Right cardiac atrium (tissue), 5 donors: ENCODE measurements around the gene ICAM4. TPM values are rescaled to one million over a fixed set of nuclear protein-coding genes. Genes with fewer than 3 reads are reported as not detected.

ENCODE experiments used
- ATAC-seq, 2 donors: fragments of 200-7000 bp; cut with Tn5 transposase; one replicate each; pipeline versions ENCODE4 v1.8.0 to v1.9.1; 2020; ENCODE audit warnings: moderate library complexity in 2 of 2, mild to moderate bottlenecking in 1 of 2
- DNase-seq, 3 donors: peaks; one replicate each; pipeline ENCODE4 v3.0.0-alpha.2; 2020
- H3K27ac ChIP-seq: one replicate; pipeline ENCODE4 v1.5.1; 2013; ENCODE audit warnings: mild to moderate bottlenecking, low read length, control low read depth, moderate library complexity
- H3K27me3 ChIP-seq: one replicate; pipeline ENCODE4 v1.6.1; 2013; ENCODE audit not compliant: control insufficient read depth, insufficient read depth
- H3K4me1 ChIP-seq: one replicate; pipeline ENCODE4 v1.6.1; 2013; ENCODE audit warnings: low read length; ENCODE audit not compliant: control insufficient read depth, insufficient read depth
- H3K4me3 ChIP-seq: one replicate; pipeline ENCODE4 v1.5.1; 2013; ENCODE audit warnings: low read length, control low read depth
- H3K9me3 ChIP-seq: one replicate; pipeline ENCODE4 v1.6.1; 2013; ENCODE audit warnings: low read length; ENCODE audit not compliant: control insufficient read depth
- whole genome bisulfite sequencing: extraction: QIAGEN DNeasy Blood & Tissue Kit; methylation state at CpG from one replicate; pipeline ENCODE4 v1.1.7; 2013; 5-methylcytosine and 5-hydroxymethylcytosine counted together
- intact Hi-C, 4 donors: fragments of 100-400 bp; cut with DNase I; formaldehyde crosslinking; loops; one replicate each; pipeline versions ENCODE4 v1.11.0 to v1.14.0; 2022 to 2023
- polyA plus RNA-seq: library from polyadenylated mRNA; stranded (reverse); fragments of 200-250 nt; gene quantifications from one replicate; pipeline ENCODE4 v1.2.3, GENCODE V29; 2013
- total RNA-seq, 4 donors: library from RNA; stranded (reverse); fragmentation: NEBNext Ultra II Directional; extraction: Animal tissue kit (Norgen Biotek cat#: 25700); gene quantifications; one replicate each; pipeline ENCODE4 v1.2.1, GENCODE V29; 2021
- donor health status: healthy with polysubstance abuse.
- donor health status: DM: no; HTN: yes; CAD: no.
- donor health status: DM: no; HTN: no; CAD: no.
- donor health status: DM: no; HTN: yes; CAD: no; lungs with severe emphysema.
- donor health status: DM: yes; HTN: yes; CAD: no.

The ICAM4 gene
- total and polyA plus RNA-seq, 5 donors = 0.36 to 0.84 (median 0.59) TPM

- no peaks in the 10 kb centered on the region for H3K9me3 ChIP-seq
- H3K4me1 ChIP-seq = peaks cover 2% of the 10 kb centered on the region
- no peak overlapping the region for H3K4me3 ChIP-seq
- ATAC-seq (no peak), DNase-seq (no peak)
- intact Hi-C loops = no loop called here
- H3K27ac ChIP-seq = no peak overlapping the region
- no peaks in the 10 kb centered on the region for H3K27me3 ChIP-seq
- 81% methylated on average over 23 of the region's 23 CpGs for WGBS
These were observed 3.3 kb upstream of the ICAM4 start for GRCh38 chr19:10283301-10284064.

- H3K4me3 ChIP-seq = no peak overlapping the region
- intact Hi-C loops = no loop called here
- H3K27me3 ChIP-seq = no peaks in the 10 kb centered on the region
- no peak for ATAC-seq
- no peak overlapping the region for H3K27ac ChIP-seq
- peaks cover 5% of the 10 kb centered on the region for H3K4me1 ChIP-seq
- H3K9me3 ChIP-seq = no peaks in the 10 kb centered on the region
- WGBS = 91% methylated on average over 34 of the region's 34 CpGs
- no peak for DNase-seq
These were observed 2.4 kb upstream of the ICAM4 start for GRCh38 chr19:10284065-10284959.

GRCh38 chr19:10284960-10285278 is 1.8 kb upstream of the ICAM4 start:
- no peak overlapping the region for H3K27ac ChIP-seq
- no peaks in the 10 kb centered on the region for H3K27me3 ChIP-seq
- intact Hi-C loops = no loop called here
- H3K4me3 ChIP-seq = no peak overlapping the region
- H3K4me1 ChIP-seq = peaks cover 5% of the 10 kb centered on the region
- no peak for DNase-seq
- no peak for ATAC-seq
- H3K9me3 ChIP-seq = no peaks in the 10 kb centered on the region
- 96% methylated on average over 13 of the region's 13 CpGs for WGBS

GRCh38 chr19:10285393-10285792 is 1.4 kb upstream of the ICAM4 start:
- DNase-seq (no peak), ATAC-seq (no peak)
- intact Hi-C loops = no loop called here
- 90% methylated on average over 4 of the region's 4 CpGs for WGBS
- H3K4me1 ChIP-seq = peaks cover 8% of the 10 kb centered on the region
- H3K27ac ChIP-seq = no peak overlapping the region
- no peaks in the 10 kb centered on the region for H3K9me3 ChIP-seq
- H3K4me3 ChIP-seq = no peak overlapping the region
- H3K27me3 ChIP-seq = no peaks in the 10 kb centered on the region

- H3K27ac ChIP-seq = no peak overlapping the region
- intact Hi-C loops = no loop called here
- H3K4me1 ChIP-seq = peaks cover 14% of the 10 kb centered on the region
- H3K4me3 ChIP-seq = no peak overlapping the region
- 8% methylated on average over 23 of the region's 23 CpGs for WGBS
- no peak for DNase-seq
- no peak for ATAC-seq
- no peaks in the 10 kb centered on the region for H3K9me3 ChIP-seq
- no peaks in the 10 kb centered on the region for H3K27me3 ChIP-seq
These were observed 2.0 kb downstream of the ICAM4 start for GRCh38 chr19:10288662-10289166.

GRCh38 chr19:10289167-10289835 is 2.5 kb downstream of the ICAM4 start:
- H3K4me3 ChIP-seq = peak overlapping the region; percentile 31
- H3K27me3 ChIP-seq = no peaks in the 10 kb centered on the region
- H3K4me1 ChIP-seq = peaks cover 14% of the 10 kb centered on the region
- 2% methylated on average over 50 of the region's 50 CpGs for WGBS
- ATAC-seq (no peak), DNase-seq (peak; percentile 55 to 79 (median 74))
- intact Hi-C loops = no loop called here
- H3K27ac ChIP-seq = no peak overlapping the region
- H3K9me3 ChIP-seq = no peaks in the 10 kb centered on the region

- H3K27me3 ChIP-seq = no peaks in the 10 kb centered on the region
- no peaks in the 10 kb centered on the region for H3K9me3 ChIP-seq
- no peak within 1 kb of the TSS for H3K27ac ChIP-seq
- H3K4me3 ChIP-seq = peak within 1 kb of the TSS; percentile 37
- intact Hi-C loops = no loop called here
- under 1% methylated on average over 45 of the region's 45 CpGs for whole genome bisulfite sequencing
- H3K4me1 ChIP-seq = peaks cover 14% of the 10 kb centered on the region
- ATAC-seq (no peak), DNase-seq (no peak)
These were observed 3.1 kb downstream of the ICAM4 start, which contains the start of gene ICAM5 for GRCh38 chr19:10289836-10290356. Gene ICAM5, plus strand, starts transcription at chr19:10289952. Its CDS starts 92 bp downstream, at chr19:10290044.

GRCh38 chr19:10290357-10290875 is 3.7 kb downstream of the ICAM4 start:
- 1% methylated on average over 30 of the region's 30 CpGs for WGBS
- H3K27me3 ChIP-seq = no peaks in the 10 kb centered on the region
- no peak overlapping the region for H3K27ac ChIP-seq
- H3K4me1 ChIP-seq = peaks cover 14% of the 10 kb centered on the region
- DNase-seq (peak; percentile 63 to 71 (median 65)), ATAC-seq (peak in 1 of 2 donors; percentile 2)
- H3K4me3 ChIP-seq = peak overlapping the region; percentile 37
- intact Hi-C loops = no loop called here
- no peaks in the 10 kb centered on the region for H3K9me3 ChIP-seq

GRCh38 chr19:10290876-10291553 is 4.3 kb downstream of the ICAM4 start:
- Histone ChIP-seq H3K27ac (no peak overlapping the region), H3K4me3 (peak overlapping the region; percentile 37), H3K9me3 (no peaks in the 10 kb centered on the region), H3K27me3 (no peaks in the 10 kb centered on the region), H3K4me1 (peaks cover 14% of the 10 kb centered on the region)
- intact Hi-C loops = no loop called here
- peak; percentile 29 to 37 for ATAC-seq
- peak; percentile 74 to 91 (median 90) for DNase-seq
- WGBS = under 1% methylated on average over 57 of the region's 57 CpGs

GRCh38 chr19:10291554-10292205 is 4.9 kb downstream of the ICAM4 start:
- no peak for ATAC-seq
- intact Hi-C loops = no loop called here
- no peak overlapping the region for H3K27ac ChIP-seq

More at GRCh38 chr19:10291554-10292205, 4.9 kb downstream of the ICAM4 start:
- 1% methylated on average over 49 of the region's 49 CpGs for WGBS
- H3K4me1 ChIP-seq = peaks cover 12% of the 10 kb centered on the region
- H3K9me3 ChIP-seq = no peaks in the 10 kb centered on the region
- H3K4me3 ChIP-seq = peak overlapping the region; percentile 37
- no peaks in the 10 kb centered on the region for H3K27me3 ChIP-seq
- no peak for DNase-seq
